ENCODE measurements around the gene EXOC6B. TPM values are rescaled to one million over a fixed set of nuclear protein-coding genes. Genes with fewer than 3 reads are reported as not detected.

Gene EXOC6B
- total and polyA plus RNA-seq, 8 donors, result 22.1 to 30.8 (median 25.9) TPM

GRCh38 chr2:72139874-72140620, 685.8 kb downstream of the EXOC6B start:
- no peak for TF ChIP-seq CTCF (IDR thresholded peaks at IDR 0.05)
- DNase-seq (peak in 1 of 4 donors; percentile 28), ATAC-seq (no peak)
- no peak overlapping the region for H3K27ac ChIP-seq
- no peak overlapping the region for H3K4me3 ChIP-seq
- peaks cover 21 to 30% of the 10 kb centered on the region in 2 donors for H3K4me1 ChIP-seq
- no peaks in the 10 kb centered on the region for H3K9me3 ChIP-seq
- intact Hi-C loops (cut with DNase I), result loop anchor here in 1 of 2 donors (5.0 kb wide), 1 partner anchor 338 kb away; no protein-coding TSS in a partner anchor
- no peaks in the 10 kb centered on the region for H3K36me3 ChIP-seq
- peaks cover 18 to 37% of the 10 kb centered on the region in 2 donors for H3K27me3 ChIP-seq

- no peak overlapping the region for H3K4me3 ChIP-seq
- H3K9me3 ChIP-seq, result no peaks in the 10 kb centered on the region
- ATAC-seq, result no peak
- peak in 1 of 4 donors; percentile 27 for DNase-seq
- peaks cover 15 to 24% of the 10 kb centered on the region in 2 donors for H3K4me1 ChIP-seq
- no peak overlapping the region for H3K27ac ChIP-seq
- intact Hi-C loops (cut with DNase I), result no loop called here
- TF ChIP-seq CTCF (IDR thresholded peaks at IDR 0.05), result no peak
- H3K27me3 ChIP-seq, result peaks cover 12 to 31% of the 10 kb centered on the region in 2 donors
- no peaks in the 10 kb centered on the region for H3K36me3 ChIP-seq
Observed at GRCh38 chr2:72139471-72139873, 686.4 kb downstream of the EXOC6B start.

- DNase-seq (peak in 2 of 4 donors; percentile 23 to 78), ATAC-seq (no peak)
- intact Hi-C loops (cut with DNase I), result no loop called here
- Histone ChIP-seq H3K36me3 (no peaks in the 10 kb centered on the region), H3K27ac (no peak overlapping the region), H3K4me1 (peaks cover 12 to 19% of the 10 kb centered on the region in 2 donors), H3K4me3 (no peak overlapping the region), H3K9me3 (no peaks in the 10 kb centered on the region), H3K27me3 (peaks cover 7 to 26% of the 10 kb centered on the region in 2 donors)
- no peak for TF ChIP-seq CTCF (IDR thresholded peaks at IDR 0.05)
Observed at GRCh38 chr2:72138921-72139381, 686.9 kb downstream of the EXOC6B start.

- Histone ChIP-seq H3K27ac (no peak overlapping the region), H3K9me3 (no peaks in the 10 kb centered on the region), H3K4me3 (no peak overlapping the region), H3K27me3 (peaks cover 0 to 19% of the 10 kb centered on the region in 2 donors), H3K4me1 (peaks cover 5 to 12% of the 10 kb centered on the region in 2 donors), H3K36me3 (no peaks in the 10 kb centered on the region)
- TF ChIP-seq CTCF (IDR thresholded peaks at IDR 0.05), result no peak
- DNase-seq (peak in 2 of 4 donors; percentile 30 to 74), ATAC-seq (no peak)
- intact Hi-C loops (cut with DNase I), result no loop called here
Observed at GRCh38 chr2:72138011-72138881, 687.6 kb downstream of the EXOC6B start.
